Measurements from ENCODE around the gene OBSCN. TPM values are rescaled to one million over a fixed set of nuclear protein-coding genes. Genes with fewer than 3 reads are reported as not detected.

Gene OBSCN
- total and polyA plus RNA-seq, 2 of the 13 experiments (the other 11 are each of a cell fraction or from before 2014, with no cell fraction given): 0.20 TPM

DNA sequence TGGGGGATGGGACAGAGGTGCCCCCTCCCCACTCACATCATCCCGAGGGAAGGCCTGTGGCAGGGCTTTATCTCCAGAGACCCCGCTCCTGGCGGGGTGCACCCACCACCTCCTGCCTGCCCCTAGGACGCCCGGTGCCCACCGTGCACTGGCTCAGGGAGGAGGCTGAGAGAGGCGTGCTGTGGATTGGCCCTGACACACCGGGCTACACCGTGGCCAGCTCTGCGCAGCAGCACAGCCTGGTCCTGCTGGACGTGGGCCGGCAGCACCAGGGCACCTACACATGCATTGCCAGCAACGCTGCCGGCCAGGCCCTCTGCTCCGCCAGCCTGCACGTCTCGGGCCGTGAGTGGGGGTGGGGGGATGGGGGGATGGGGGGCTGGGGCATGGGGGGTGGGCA lies 127.1 kb downstream of the OBSCN start:
- no peaks in the 10 kb centered on the region for H3K4me1 ChIP-seq (ENCODE audit: insufficient read depth, low read length)
- no peak overlapping the region for H3K4me3 ChIP-seq (replicated peaks in 1 of 3; ENCODE audit: insufficient read depth in 1 of 3, low read depth in 2 of 3, low read length in 3 of 3)
- no peaks in the 10 kb centered on the region for H3K36me3 ChIP-seq (replicated peaks in 1 of 2; ENCODE audit: control insufficient read depth in 1 of 2, insufficient read depth in 2 of 2, low read length in 2 of 2)
- no peak for DNase-seq (ENCODE audit: low spot score)
- H3K9ac ChIP-seq (ENCODE audit: insufficient read depth, low read depth, low read length): no peak overlapping the region
- no peak for FAIRE-seq
- CTCF ChIA-PET (ENCODE audit: low intra/inter-chr PET ratio, low total read pairs): no interaction called here
- H4K20me1 ChIP-seq (ENCODE audit: insufficient read depth, low read length): no peaks in the 10 kb centered on the region
- 0% methylated on average over 1 of the region's 18 CpGs for WGBS (ENCODE audit: low lambda C conversion rate)
- peaks cover 6 to 7% of the 10 kb centered on the region in 2 experiments; a peak in 3 of 5 replicates for H3K27me3 ChIP-seq (ENCODE audit: control insufficient read depth in 1 of 2, insufficient read depth in 2 of 2, low read length in 2 of 2)
- ATAC-seq: no peak
- TF ChIP-seq ZFAT (CRISPR knock-in tag; conservative IDR thresholded peaks at IDR 0.05) (no peak), STAT5B (CRISPR knock-in tag; IDR thresholded peaks at IDR 0.05) (no peak)
- TF ChIP-seq, protein P1, sequence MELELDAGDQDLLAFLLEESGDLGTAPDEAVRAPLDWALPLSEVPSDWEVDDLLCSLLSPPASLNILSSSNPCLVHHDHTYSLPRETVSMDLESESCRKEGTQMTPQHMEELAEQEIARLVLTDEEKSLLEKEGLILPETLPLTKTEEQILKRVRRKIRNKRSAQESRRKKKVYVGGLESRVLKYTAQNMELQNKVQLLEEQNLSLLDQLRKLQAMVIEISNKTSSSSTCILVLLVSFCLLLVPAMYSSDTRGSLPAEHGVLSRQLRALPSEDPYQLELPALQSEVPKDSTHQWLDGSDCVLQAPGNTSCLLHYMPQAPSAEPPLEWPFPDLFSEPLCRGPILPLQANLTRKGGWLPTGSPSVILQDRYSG (CRISPR knock-in tag; IDR thresholded peaks at IDR 0.05): no peak
- TF ChIP-seq, protein P2, sequence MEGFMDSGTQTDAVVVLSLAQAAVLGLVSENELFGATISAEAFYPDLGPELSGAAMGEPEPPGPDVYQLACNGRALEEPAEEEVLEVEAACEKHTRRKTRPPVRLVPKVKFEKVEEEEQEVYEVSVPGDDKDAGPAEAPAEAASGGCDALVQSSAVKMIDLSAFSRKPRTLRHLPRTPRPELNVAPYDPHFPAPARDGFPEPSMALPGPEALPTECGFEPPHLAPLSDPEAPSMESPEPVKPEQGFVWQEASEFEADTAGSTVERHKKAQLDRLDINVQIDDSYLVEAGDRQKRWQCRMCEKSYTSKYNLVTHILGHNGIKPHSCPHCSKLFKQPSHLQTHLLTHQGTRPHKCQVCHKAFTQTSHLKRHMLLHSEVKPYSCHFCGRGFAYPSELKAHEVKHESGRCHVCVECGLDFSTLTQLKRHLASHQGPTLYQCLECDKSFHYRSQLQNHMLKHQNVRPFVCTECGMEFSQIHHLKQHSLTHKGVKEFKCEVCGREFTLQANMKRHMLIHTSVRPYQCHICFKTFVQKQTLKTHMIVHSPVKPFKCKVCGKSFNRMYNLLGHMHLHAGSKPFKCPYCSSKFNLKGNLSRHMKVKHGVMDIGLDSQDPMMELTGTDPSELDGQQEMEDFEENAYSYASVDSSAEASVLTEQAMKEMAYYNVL (CRISPR knock-in tag; IDR thresholded peaks at IDR 0.05; ENCODE audit: borderline replicate concordance): no peak
- POLR2A ChIA-PET: no interaction called here
- H3K9me3 ChIP-seq (ENCODE audit: low read length): no peaks in the 10 kb centered on the region
- H3K27ac ChIP-seq (ENCODE audit: extremely low read length, insufficient read depth, low read length): no peak overlapping the region
- in situ Hi-C loops (cut with HindIII; ENCODE audit: extremely low pct_ligation_motif_present, low pct_unique_long_range_greater_than_20kb) (no loop called here), intact Hi-C loops (cut with micrococcal nuclease; ENCODE audit: unreplicated experiment) (no loop called here)
- no peak overlapping the region for H2AFZ ChIP-seq (ENCODE audit: low read length)
- H3K4me2 ChIP-seq (ENCODE audit: low read depth, low read length): no peak overlapping the region
- no TSS peak for BruUV-seq (replicated peaks)
- no peaks in the 10 kb centered on the region for H3K79me2 ChIP-seq (ENCODE audit: insufficient read depth, low read length)
